ENCODE measurements around the gene PTBP1.

Gene PTBP1

DNA sequence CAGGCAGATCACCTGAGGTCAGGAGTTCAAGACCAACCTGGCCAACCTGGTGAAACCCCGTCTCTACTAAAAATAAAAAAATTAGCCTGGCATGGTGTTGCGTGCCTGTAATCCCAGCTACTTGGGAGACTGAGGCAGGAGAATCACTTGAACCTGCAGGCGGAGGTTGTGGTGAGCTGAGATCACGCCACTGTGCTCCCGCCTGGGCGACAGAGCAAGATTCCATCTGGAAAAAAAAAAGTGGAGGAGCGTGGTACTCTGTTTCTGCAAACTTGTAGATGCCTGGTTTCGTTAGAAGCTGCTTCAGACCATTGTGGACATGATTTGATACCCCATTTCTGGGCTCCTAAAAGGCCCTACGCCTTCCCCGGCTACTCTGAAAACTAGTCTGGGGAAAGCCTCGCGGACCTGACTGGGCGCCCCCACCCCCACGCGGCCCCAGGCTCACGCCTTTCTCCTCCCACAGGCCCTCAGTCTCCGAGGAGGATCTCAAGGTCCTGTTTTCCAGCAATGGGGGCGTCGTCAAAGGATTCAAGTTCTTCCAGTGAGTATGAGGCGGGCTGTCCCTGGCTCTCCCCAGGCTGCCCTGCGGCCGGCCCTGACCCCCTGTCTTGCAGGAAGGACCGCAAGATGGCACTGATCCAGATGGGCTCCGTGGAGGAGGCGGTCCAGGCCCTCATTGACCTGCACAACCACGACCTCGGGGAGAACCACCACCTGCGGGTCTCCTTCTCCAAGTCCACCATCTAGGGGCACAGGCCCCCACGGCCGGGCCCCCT, 13.0 kb downstream of the PTBP1 start:
- Histone ChIP-seq H3K36me3 (ENCODE audit: control insufficient read depth in 2 of 2, insufficient read depth in 2 of 2, low read length in 2 of 2) (peaks cover 54 to 60% of the 10 kb centered on the region in 2 donors), H3K27me3 (ENCODE audit: control insufficient read depth in 2 of 2, insufficient read depth in 2 of 2, low read length in 2 of 2) (no peaks in the 10 kb centered on the region), H3K4me3 (ENCODE audit: low read length in 2 of 2) (no peak overlapping the region), H3K9me3 (ENCODE audit: control insufficient read depth in 2 of 2, low read length in 2 of 2) (no peaks in the 10 kb centered on the region), H3K9ac (ENCODE audit: low read depth in 1 of 2, low read length in 2 of 2) (no peak overlapping the region), H3K4me1 (ENCODE audit: control insufficient read depth in 2 of 2, insufficient read depth in 2 of 2, low read length in 2 of 2) (no peaks in the 10 kb centered on the region), H3K27ac (ENCODE audit: low read depth in 2 of 2, low read length in 2 of 2) (no peak overlapping the region)

GRCh38 chr19:810883-811489, 13.7 kb downstream of the PTBP1 start:
- Histone ChIP-seq H3K27ac (ENCODE audit: low read depth in 2 of 2, low read length in 2 of 2) (no peak overlapping the region), H3K9me3 (ENCODE audit: control insufficient read depth in 2 of 2, low read length in 2 of 2) (no peaks in the 10 kb centered on the region), H3K27me3 (ENCODE audit: control insufficient read depth in 2 of 2, insufficient read depth in 2 of 2, low read length in 2 of 2) (no peaks in the 10 kb centered on the region), H3K9ac (ENCODE audit: low read depth in 1 of 2, low read length in 2 of 2) (no peak overlapping the region), H3K4me3 (ENCODE audit: low read length in 2 of 2) (no peak overlapping the region), H3K36me3 (ENCODE audit: control insufficient read depth in 2 of 2, insufficient read depth in 2 of 2, low read length in 2 of 2) (peaks cover 49 to 54% of the 10 kb centered on the region in 2 donors), H3K4me1 (ENCODE audit: control insufficient read depth in 2 of 2, insufficient read depth in 2 of 2, low read length in 2 of 2) (no peaks in the 10 kb centered on the region)

- no peaks in the 10 kb centered on the region for H3K9me3 ChIP-seq (ENCODE audit: control insufficient read depth in 2 of 2, low read length in 2 of 2)
- H3K4me3 ChIP-seq (ENCODE audit: low read length in 2 of 2), result no peak overlapping the region
- H3K27me3 ChIP-seq (ENCODE audit: control insufficient read depth in 2 of 2, insufficient read depth in 2 of 2, low read length in 2 of 2), result no peaks in the 10 kb centered on the region
- H3K36me3 ChIP-seq (ENCODE audit: control insufficient read depth in 2 of 2, insufficient read depth in 2 of 2, low read length in 2 of 2), result peaks cover 45 to 49% of the 10 kb centered on the region in 2 donors
- no peak overlapping the region for H3K27ac ChIP-seq (ENCODE audit: low read depth in 2 of 2, low read length in 2 of 2)
- H3K4me1 ChIP-seq (ENCODE audit: control insufficient read depth in 2 of 2, insufficient read depth in 2 of 2, low read length in 2 of 2), result no peaks in the 10 kb centered on the region
- H3K9ac ChIP-seq (ENCODE audit: low read depth in 1 of 2, low read length in 2 of 2), result no peak overlapping the region
These were observed 14.3 kb downstream of the PTBP1 start for GRCh38 chr19:811506-812048.

GRCh38 chr19:812049-812746, 14.9 kb downstream of the PTBP1 start:
- Histone ChIP-seq H3K4me1 (ENCODE audit: control insufficient read depth in 2 of 2, insufficient read depth in 2 of 2, low read length in 2 of 2) (no peaks in the 10 kb centered on the region), H3K4me3 (ENCODE audit: low read length in 2 of 2) (no peak overlapping the region), H3K27ac (ENCODE audit: low read depth in 2 of 2, low read length in 2 of 2) (no peak overlapping the region), H3K9me3 (ENCODE audit: control insufficient read depth in 2 of 2, low read length in 2 of 2) (no peaks in the 10 kb centered on the region), H3K36me3 (ENCODE audit: control insufficient read depth in 2 of 2, insufficient read depth in 2 of 2, low read length in 2 of 2) (peaks cover 39 to 43% of the 10 kb centered on the region in 2 donors), H3K9ac (ENCODE audit: low read depth in 1 of 2, low read length in 2 of 2) (no peak overlapping the region), H3K27me3 (ENCODE audit: control insufficient read depth in 2 of 2, insufficient read depth in 2 of 2, low read length in 2 of 2) (no peaks in the 10 kb centered on the region)

DNA sequence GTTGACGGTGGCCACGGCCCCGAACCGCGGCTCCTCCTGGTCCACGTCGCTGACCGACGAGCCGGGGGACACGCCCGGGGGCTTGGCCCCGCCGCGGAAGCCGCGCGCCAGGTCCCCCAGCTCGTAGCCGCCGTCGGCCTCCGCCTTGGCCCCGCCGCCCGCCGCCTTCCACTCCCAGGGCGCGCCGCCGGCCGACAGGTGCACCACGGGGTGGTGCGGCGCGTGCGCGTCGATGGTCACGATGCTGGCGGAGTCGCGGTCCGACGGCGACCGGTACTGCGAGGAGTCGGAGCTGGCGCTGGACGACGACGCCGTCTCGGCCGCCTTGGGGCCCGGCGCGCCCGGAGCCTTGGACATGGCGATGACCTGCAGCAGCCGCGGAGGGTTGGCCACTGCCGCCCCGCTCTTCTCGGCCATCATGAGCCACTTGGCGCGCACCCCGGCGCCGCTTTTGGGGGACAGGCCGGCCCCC, 15.5 kb downstream of the PTBP1 start:
- Histone ChIP-seq H3K4me1 (ENCODE audit: control insufficient read depth in 2 of 2, insufficient read depth in 2 of 2, low read length in 2 of 2) (no peaks in the 10 kb centered on the region), H3K4me3 (ENCODE audit: low read length in 2 of 2) (no peak overlapping the region), H3K9ac (ENCODE audit: low read depth in 1 of 2, low read length in 2 of 2) (no peak overlapping the region), H3K27me3 (ENCODE audit: control insufficient read depth in 2 of 2, insufficient read depth in 2 of 2, low read length in 2 of 2) (no peaks in the 10 kb centered on the region), H3K27ac (ENCODE audit: low read depth in 2 of 2, low read length in 2 of 2) (no peak overlapping the region), H3K36me3 (ENCODE audit: control insufficient read depth in 2 of 2, insufficient read depth in 2 of 2, low read length in 2 of 2) (peaks cover 33 to 37% of the 10 kb centered on the region in 2 donors), H3K9me3 (ENCODE audit: control insufficient read depth in 2 of 2, low read length in 2 of 2) (no peaks in the 10 kb centered on the region)

DNA sequence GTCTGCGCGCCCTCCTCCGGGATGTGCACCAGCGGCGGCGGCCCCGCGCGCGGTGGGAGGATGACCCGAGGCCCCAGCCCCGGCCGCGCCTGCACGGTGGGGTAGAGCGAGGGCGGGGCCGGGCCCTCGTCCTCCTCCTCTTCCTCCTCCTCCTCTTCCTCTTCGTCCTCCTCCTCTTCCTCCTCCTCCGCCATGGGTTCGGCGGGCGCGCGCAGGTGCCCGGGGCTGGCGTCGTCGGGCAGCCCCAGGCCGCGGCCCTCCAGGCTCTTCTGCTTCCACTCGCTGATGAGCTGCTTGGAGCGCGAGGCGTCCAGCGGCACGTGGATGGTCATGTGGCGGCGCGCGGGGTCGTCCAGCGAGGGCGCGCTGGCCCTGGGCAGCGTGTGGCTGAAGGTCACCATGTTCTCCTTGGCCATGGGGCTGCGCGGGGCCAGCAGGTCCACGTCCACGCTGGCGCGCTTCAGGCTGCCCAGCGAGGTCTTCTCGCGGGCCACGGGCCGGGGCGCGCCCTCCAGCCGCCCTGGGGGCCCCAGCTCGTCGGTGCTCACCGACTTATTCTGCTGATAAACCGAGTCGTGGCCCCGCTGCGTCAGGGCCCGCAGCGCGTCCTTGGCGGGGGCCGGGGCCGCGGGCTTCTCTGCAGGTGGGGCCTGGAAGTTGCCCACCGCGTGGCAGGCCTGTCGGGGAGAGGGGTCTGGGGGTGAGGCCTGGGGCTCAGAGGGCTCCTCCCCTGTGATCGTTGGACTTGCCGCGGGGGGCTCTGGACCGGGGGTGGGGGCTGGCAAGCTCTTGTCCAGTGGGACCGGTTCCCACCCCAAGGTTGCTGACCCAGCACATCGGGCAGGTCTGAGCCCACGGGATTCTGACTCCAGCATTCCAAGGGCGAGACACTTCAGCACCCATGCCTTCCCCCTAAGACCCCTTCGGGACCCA, 16.2 kb downstream of the PTBP1 start:
- no peaks in the 10 kb centered on the region for H3K9me3 ChIP-seq (ENCODE audit: control insufficient read depth in 2 of 2, low read length in 2 of 2)
- H3K36me3 ChIP-seq (ENCODE audit: control insufficient read depth in 2 of 2, insufficient read depth in 2 of 2, low read length in 2 of 2), result peaks cover 28 to 30% of the 10 kb centered on the region in 2 donors
- no peaks in the 10 kb centered on the region for H3K27me3 ChIP-seq (ENCODE audit: control insufficient read depth in 2 of 2, insufficient read depth in 2 of 2, low read length in 2 of 2)
- no peak overlapping the region for H3K27ac ChIP-seq (ENCODE audit: low read depth in 2 of 2, low read length in 2 of 2)
- H3K4me1 ChIP-seq (ENCODE audit: control insufficient read depth in 2 of 2, insufficient read depth in 2 of 2, low read length in 2 of 2), result no peaks in the 10 kb centered on the region
- no peak overlapping the region for H3K4me3 ChIP-seq (ENCODE audit: low read length in 2 of 2)
- H3K9ac ChIP-seq (ENCODE audit: low read depth in 1 of 2, low read length in 2 of 2), result no peak overlapping the region

- no peak overlapping the region for H3K9ac ChIP-seq (ENCODE audit: low read depth in 1 of 2, low read length in 2 of 2)
- H3K27ac ChIP-seq (ENCODE audit: low read depth in 2 of 2, low read length in 2 of 2), result no peak overlapping the region
- peaks cover 22 to 25% of the 10 kb centered on the region in 2 donors for H3K36me3 ChIP-seq (ENCODE audit: control insufficient read depth in 2 of 2, insufficient read depth in 2 of 2, low read length in 2 of 2)
- no peak overlapping the region for H3K4me3 ChIP-seq (ENCODE audit: low read length in 2 of 2)
- H3K4me1 ChIP-seq (ENCODE audit: control insufficient read depth in 2 of 2, insufficient read depth in 2 of 2, low read length in 2 of 2), result no peaks in the 10 kb centered on the region
- H3K9me3 ChIP-seq (ENCODE audit: control insufficient read depth in 2 of 2, low read length in 2 of 2), result no peaks in the 10 kb centered on the region
- H3K27me3 ChIP-seq (ENCODE audit: control insufficient read depth in 2 of 2, insufficient read depth in 2 of 2, low read length in 2 of 2), result no peaks in the 10 kb centered on the region
These were observed 17.2 kb downstream of the PTBP1 start for GRCh38 chr19:814152-815078.

DNA sequence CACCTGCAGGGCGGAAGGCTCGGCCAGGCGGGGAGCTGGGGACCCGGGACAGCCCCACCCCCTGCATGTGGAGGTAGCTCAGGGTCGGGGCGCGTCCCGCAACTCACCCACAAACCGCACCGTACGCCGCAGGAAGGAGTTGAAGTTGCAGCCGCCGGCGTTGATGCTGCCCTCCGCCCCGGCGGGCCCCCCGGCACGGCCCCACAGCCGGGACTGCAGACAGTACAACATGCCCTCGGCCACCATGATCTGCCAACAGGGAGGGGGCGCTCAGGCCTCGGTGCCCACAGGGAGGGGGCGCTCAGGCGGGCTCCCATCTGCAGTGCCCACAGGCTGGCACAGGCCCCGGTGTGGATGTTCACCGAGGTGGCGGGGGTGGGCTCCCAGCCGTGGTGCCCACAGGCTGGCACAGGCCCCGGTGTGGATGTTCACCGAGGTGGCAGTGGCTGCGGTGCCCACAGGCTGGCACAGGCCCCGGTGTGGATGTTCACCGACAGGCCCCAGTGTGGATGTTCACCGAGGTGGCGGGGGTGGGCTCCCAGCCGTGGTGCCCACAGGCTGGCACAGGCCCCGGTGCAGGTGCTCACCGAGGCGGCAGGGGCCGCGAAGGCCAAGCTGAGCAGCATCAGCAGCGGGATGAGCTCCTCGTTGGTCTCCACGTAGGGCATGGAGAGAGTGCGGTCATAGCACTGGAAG, 18.0 kb downstream of the PTBP1 start:
- Histone ChIP-seq H3K4me3 (ENCODE audit: low read length in 2 of 2) (no peak overlapping the region), H3K36me3 (ENCODE audit: control insufficient read depth in 2 of 2, insufficient read depth in 2 of 2, low read length in 2 of 2) (peaks cover 15 to 18% of the 10 kb centered on the region in 2 donors), H3K27me3 (ENCODE audit: control insufficient read depth in 2 of 2, insufficient read depth in 2 of 2, low read length in 2 of 2) (no peaks in the 10 kb centered on the region), H3K4me1 (ENCODE audit: control insufficient read depth in 2 of 2, insufficient read depth in 2 of 2, low read length in 2 of 2) (no peaks in the 10 kb centered on the region), H3K9ac (ENCODE audit: low read depth in 1 of 2, low read length in 2 of 2) (no peak overlapping the region), H3K9me3 (ENCODE audit: control insufficient read depth in 2 of 2, low read length in 2 of 2) (no peaks in the 10 kb centered on the region), H3K27ac (ENCODE audit: low read depth in 2 of 2, low read length in 2 of 2) (no peak overlapping the region)
